ENCODE results near the gene CDK2. TPM values are rescaled to one million over a fixed set of nuclear protein-coding genes. Genes with fewer than 3 reads are reported as not detected.
"Not testable (repeated sequence)": the region's sequence is repeated elsewhere in the genome, so short reads cannot be mapped to it uniquely, and the experiment has no call there.

Gene CDK2
- total and polyA plus RNA-seq, 9 donors: 18.3 to 33.9 (median 30.7) TPM

- Histone ChIP-seq H3K27ac (no peak overlapping the region), H3K4me1 (ENCODE audit: insufficient read depth) (no peaks in the 10 kb centered on the region), H3K9me3 (no peaks in the 10 kb centered on the region), H3K36me3 (no peaks in the 10 kb centered on the region), H3K4me3 (no peak overlapping the region), H3K27me3 (no peaks in the 10 kb centered on the region)
- intact Hi-C loops (cut with DNase I): no loop called here
- WGBS, 3 donors: 73 to 75% (median 74%) methylated on average over 2 of the region's 2 CpGs
- no peak for TF ChIP-seq POLR2A (IDR thresholded peaks at IDR 0.05)
- TF ChIP-seq EP300 (IDR thresholded peaks at IDR 0.05): no peak
- TF ChIP-seq, protein P1, sequence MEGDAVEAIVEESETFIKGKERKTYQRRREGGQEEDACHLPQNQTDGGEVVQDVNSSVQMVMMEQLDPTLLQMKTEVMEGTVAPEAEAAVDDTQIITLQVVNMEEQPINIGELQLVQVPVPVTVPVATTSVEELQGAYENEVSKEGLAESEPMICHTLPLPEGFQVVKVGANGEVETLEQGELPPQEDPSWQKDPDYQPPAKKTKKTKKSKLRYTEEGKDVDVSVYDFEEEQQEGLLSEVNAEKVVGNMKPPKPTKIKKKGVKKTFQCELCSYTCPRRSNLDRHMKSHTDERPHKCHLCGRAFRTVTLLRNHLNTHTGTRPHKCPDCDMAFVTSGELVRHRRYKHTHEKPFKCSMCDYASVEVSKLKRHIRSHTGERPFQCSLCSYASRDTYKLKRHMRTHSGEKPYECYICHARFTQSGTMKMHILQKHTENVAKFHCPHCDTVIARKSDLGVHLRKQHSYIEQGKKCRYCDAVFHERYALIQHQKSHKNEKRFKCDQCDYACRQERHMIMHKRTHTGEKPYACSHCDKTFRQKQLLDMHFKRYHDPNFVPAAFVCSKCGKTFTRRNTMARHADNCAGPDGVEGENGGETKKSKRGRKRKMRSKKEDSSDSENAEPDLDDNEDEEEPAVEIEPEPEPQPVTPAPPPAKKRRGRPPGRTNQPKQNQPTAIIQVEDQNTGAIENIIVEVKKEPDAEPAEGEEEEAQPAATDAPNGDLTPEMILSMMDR (IDR thresholded peaks at IDR 0.05): no peak
- DNase-seq: no peak
Observed at GRCh38 chr12:55984861-55985260, 18.2 kb downstream of the CDK2 start.

DNA sequence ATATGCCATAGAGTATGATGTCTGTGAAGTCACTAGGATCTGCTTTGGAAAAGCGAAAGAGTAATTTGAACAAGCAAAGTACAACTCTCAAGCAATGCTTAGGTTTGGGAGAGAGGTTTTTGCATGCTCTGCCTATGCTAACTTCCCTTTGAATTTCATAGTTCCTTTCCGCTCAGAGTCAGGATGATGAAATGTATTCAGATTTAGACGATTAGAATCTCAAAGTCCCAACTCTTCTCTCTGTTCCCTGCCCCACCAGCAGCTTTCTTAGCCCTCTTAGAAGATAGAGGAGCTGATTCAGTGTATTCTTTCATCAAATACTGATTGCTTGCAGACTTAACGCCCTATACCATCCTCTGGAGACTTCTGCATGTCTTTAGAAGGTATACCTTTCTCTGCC is 18.7 kb downstream of the CDK2 start:
- H3K27me3 ChIP-seq: no peaks in the 10 kb centered on the region
- no peaks in the 10 kb centered on the region for H3K36me3 ChIP-seq
- H3K27ac ChIP-seq: no peak overlapping the region
- no peak overlapping the region for H3K4me3 ChIP-seq
- WGBS, 3 donors: 90 to 94% (median 93%) methylated on average over 4 of the region's 4 CpGs
- no peaks in the 10 kb centered on the region for H3K4me1 ChIP-seq (ENCODE audit: insufficient read depth)
- intact Hi-C loops (cut with DNase I): no loop called here
- no peaks in the 10 kb centered on the region for H3K9me3 ChIP-seq
- no peak for DNase-seq
- TF ChIP-seq POLR2A (IDR thresholded peaks at IDR 0.05): no peak

DNA sequence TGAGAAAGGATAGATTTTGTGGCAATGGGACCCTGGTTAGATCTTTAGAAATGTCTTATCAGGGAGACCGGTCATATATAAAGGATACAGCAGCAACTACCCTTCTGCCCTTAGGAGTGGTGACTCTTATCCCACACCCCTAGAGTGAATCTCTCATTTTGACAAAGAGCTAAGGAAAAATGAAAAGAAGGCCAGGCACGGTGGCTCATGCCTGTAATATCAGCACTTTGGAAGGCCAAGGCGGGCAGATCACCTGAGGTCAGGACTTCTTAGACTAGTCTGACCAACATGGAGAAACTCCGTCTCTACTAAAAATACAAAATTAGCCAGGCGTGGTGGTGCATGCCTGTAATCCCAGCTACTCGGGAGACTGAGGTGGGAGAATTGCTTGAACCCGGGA is 19.3 kb downstream of the CDK2 start:
- H3K27ac ChIP-seq; H3K36me3 ChIP-seq; H3K4me1 ChIP-seq (ENCODE audit: insufficient read depth); H3K4me3 ChIP-seq; H3K9me3 ChIP-seq; H3K27me3 ChIP-seq; intact Hi-C loops (cut with DNase I); DNase-seq: not testable (repeated sequence)
- 91 to 95% (median 94%) methylated on average over 7 of the region's 7 CpGs for whole genome bisulfite sequencing, 3 donors

- Histone ChIP-seq H3K27me3 (no peaks in the 10 kb centered on the region), H3K9me3 (no peaks in the 10 kb centered on the region), H3K4me1 (ENCODE audit: insufficient read depth) (peaks cover 1% of the 10 kb centered on the region), H3K4me3 (no peak overlapping the region), H3K36me3 (no peaks in the 10 kb centered on the region), H3K27ac (no peak overlapping the region)
- 80 to 84% (median 82%) methylated on average over 3 of the region's 3 CpGs for WGBS, 3 donors
- TF ChIP-seq POLR2A (IDR thresholded peaks at IDR 0.05) (no peak), EP300 (IDR thresholded peaks at IDR 0.05) (no peak)
- TF ChIP-seq, protein P1 (IDR thresholded peaks at IDR 0.05): no peak
- intact Hi-C loops (cut with DNase I): loop anchor here in 1 of 4 donors (10.0 kb wide), 1 partner anchor 54 kb away; the partner anchor contains the start of gene RPS26
- no peak for DNase-seq
Observed at GRCh38 chr12:55991110-55991509, 24.5 kb downstream of the CDK2 start.

GRCh38 chr12:55993230-55993853 is 26.7 kb downstream of the CDK2 start:
- Histone ChIP-seq H3K27ac (no peak overlapping the region), H3K27me3 (no peaks in the 10 kb centered on the region), H3K36me3 (no peaks in the 10 kb centered on the region), H3K4me3 (no peak overlapping the region), H3K9me3 (no peaks in the 10 kb centered on the region), H3K4me1 (ENCODE audit: insufficient read depth) (peaks cover 3% of the 10 kb centered on the region)
- DNase-seq: no peak
- no peak for TF ChIP-seq EP300 (IDR thresholded peaks at IDR 0.05)
- TF ChIP-seq, protein P1 (IDR thresholded peaks at IDR 0.05): no peak
- no peak for TF ChIP-seq POLR2A (IDR thresholded peaks at IDR 0.05)
- 33 to 50% (median 42%) methylated on average over 4 of the region's 4 CpGs for WGBS, 3 donors
- intact Hi-C loops (cut with DNase I): loop anchor here in 1 of 4 donors (10.0 kb wide), 1 partner anchor 51 kb away; the partner anchor contains the start of gene RPS26

All from ovary (tissue), 9 donors.